Trophoblast cell (in vitro differentiated cells and primary cell): Measurements from ENCODE around the gene GRM4.

Experiments
- DNase-seq, 2 donors: peaks; one replicate each; pipeline ENCODE4 v3.0.0-alpha.2; 2016
- H2AFZ ChIP-seq: 2 replicates; pipeline ENCODE4 v1.6.1; 2013; ENCODE audit warnings: low read length, moderate library complexity, mild to moderate bottlenecking; ENCODE audit not compliant: insufficient read depth, poor library complexity
- H2AK5ac ChIP-seq: 2 replicates; pipeline ENCODE4 v1.6.1; 2013; ENCODE audit warnings: mild to moderate bottlenecking, low read length
- H2BK120ac ChIP-seq: 2 replicates; pipeline ENCODE4 v1.6.1; 2013; ENCODE audit warnings: low read length, mild to moderate bottlenecking, moderate library complexity; ENCODE audit not compliant: insufficient read depth, poor library complexity
- H2BK12ac ChIP-seq: 2 replicates; pipeline ENCODE4 v1.6.1; 2013; ENCODE audit warnings: mild to moderate bottlenecking, low read length, moderate library complexity
- H2BK5ac ChIP-seq: 2 replicates; pipeline ENCODE4 v1.6.1; 2013; ENCODE audit warnings: low read length, low read depth, moderate library complexity, mild to moderate bottlenecking; ENCODE audit not compliant: poor library complexity
- H3K14ac ChIP-seq: 2 replicates; pipeline ENCODE4 v1.6.1; 2013; ENCODE audit warnings: mild to moderate bottlenecking, low read length
- H3K18ac ChIP-seq: 2 replicates; pipeline ENCODE4 v1.6.1; 2013; ENCODE audit warnings: mild to moderate bottlenecking, low read length
- H3K23ac ChIP-seq: 2 replicates; pipeline ENCODE4 v1.6.1; 2013; ENCODE audit warnings: low read length
- H3K27ac ChIP-seq: 2 replicates; pipeline ENCODE4 v1.5.1; 2013; ENCODE audit warnings: low read depth, mild to moderate bottlenecking, inconsistent platforms, low read length, moderate library complexity
- H3K27me3 ChIP-seq: 2 replicates; pipeline ENCODE4 v1.6.1; 2013; ENCODE audit warnings: inconsistent platforms, mild to moderate bottlenecking, low read length, moderate library complexity; ENCODE audit not compliant: insufficient read depth
- H3K36me3 ChIP-seq, 2 experiments: 1 replicate in 1 of 2; 2 replicates in 1 of 2; pipeline ENCODE4 v1.6.1; 2013; ENCODE audit warnings: low read length in 2 of 2, mild to moderate bottlenecking in 2 of 2, moderate library complexity in 1 of 2; ENCODE audit not compliant: insufficient read depth in 2 of 2, control insufficient read depth in 1 of 2
- H3K4ac ChIP-seq: 2 replicates; pipeline ENCODE4 v1.6.1; 2013; ENCODE audit warnings: low read depth, mild to moderate bottlenecking, low read length, moderate library complexity
- H3K4me1 ChIP-seq, 2 experiments: 1 replicate in 1 of 2; 2 replicates in 1 of 2; pipeline ENCODE4 v1.6.1; 2013; ENCODE audit warnings: low read length in 2 of 2, mild to moderate bottlenecking in 2 of 2, moderate library complexity in 1 of 2; ENCODE audit not compliant: insufficient read depth in 2 of 2, control insufficient read depth in 1 of 2
- H3K4me2 ChIP-seq: 2 replicates; pipeline ENCODE4 v1.6.1; 2013; ENCODE audit warnings: inconsistent platforms, mild to moderate bottlenecking, low read length, moderate library complexity
- H3K4me3 ChIP-seq: 2 replicates; pipeline ENCODE4 v1.5.1; 2013; ENCODE audit warnings: mild to moderate bottlenecking, low read depth, low read length, inconsistent platforms
- H3K79me1 ChIP-seq: one replicate; pipeline ENCODE4 v1.6.1; 2013; ENCODE audit warnings: low read length
- H3K79me2 ChIP-seq: 2 replicates; pipeline ENCODE4 v1.6.1; 2013; ENCODE audit warnings: low read length, mild to moderate bottlenecking; ENCODE audit not compliant: control insufficient read depth, insufficient read depth, poor library complexity
- H3K9ac ChIP-seq: 2 replicates; pipeline ENCODE4 v1.6.1; 2013; ENCODE audit warnings: mild to moderate bottlenecking, low read length
- H3K9me3 ChIP-seq: 2 replicates; pipeline ENCODE4 v1.6.1; 2013; ENCODE audit warnings: low read depth, mild to moderate bottlenecking, control low read depth, inconsistent platforms, low read length; ENCODE audit not compliant: insufficient read depth
- H4K12ac ChIP-seq: 2 replicates; pipeline ENCODE4 v1.6.1; 2013; ENCODE audit warnings: low read depth, mild to moderate bottlenecking, low read length, moderate library complexity
- H4K8ac ChIP-seq: 2 replicates; pipeline ENCODE4 v1.6.1; 2013; ENCODE audit warnings: low read depth, mild to moderate bottlenecking, low read length, moderate library complexity
- H4K91ac ChIP-seq: one replicate; pipeline ENCODE4 v1.6.1; 2013; ENCODE audit warnings: low read depth, mild to moderate bottlenecking, low read length, moderate library complexity
- WGBS: extraction: QIAGEN DNeasy Blood & Tissue Kit; methylation state at CpG from one replicate; pipeline ENCODE4 v1.1.7; 2013; ENCODE audit warnings: missing lambda C conversion rate; ENCODE audit not compliant: insufficient read length, insufficient coverage; ENCODE audit errors: extremely low coverage; 5-methylcytosine and 5-hydroxymethylcytosine counted together

Gene GRM4

GRCh38 chr6:34051331-34051919 is 94.5 kb downstream of the GRM4 start:
- H3K36me3 ChIP-seq, result no peaks in the 10 kb centered on the region
- H3K23ac ChIP-seq, result no peak overlapping the region
- H3K9me3 ChIP-seq, result peaks cover 1% of the 10 kb centered on the region

GRCh38 chr6:34050691-34051090 is 95.2 kb downstream of the GRM4 start:
- H3K79me1 ChIP-seq, result no peaks in the 10 kb centered on the region
- H3K14ac ChIP-seq, result no peak overlapping the region
- H3K36me3 ChIP-seq, result no peaks in the 10 kb centered on the region
- H3K4me3 ChIP-seq, result no peak overlapping the region
- no peak overlapping the region for H2BK5ac ChIP-seq
- no peak overlapping the region for H4K8ac ChIP-seq
- no peak overlapping the region for H2AK5ac ChIP-seq
- H3K4ac ChIP-seq, result no peak overlapping the region
- no peaks in the 10 kb centered on the region for H3K79me2 ChIP-seq
- no peak overlapping the region for H3K9ac ChIP-seq
- H2BK12ac ChIP-seq, result no peak overlapping the region
- H4K12ac ChIP-seq, result no peak overlapping the region
- no peak for DNase-seq
- no peak overlapping the region for H2BK120ac ChIP-seq
- WGBS, result no CpG with 5 or more reads among the region's 5 CpGs
- no peaks in the 10 kb centered on the region for H3K27me3 ChIP-seq
- H3K23ac ChIP-seq, result no peak overlapping the region
- H2AFZ ChIP-seq, result no peak overlapping the region
- H3K27ac ChIP-seq, result no peak overlapping the region
- no peak overlapping the region for H3K4me2 ChIP-seq
- no peak overlapping the region for H4K91ac ChIP-seq
- no peaks in the 10 kb centered on the region for H3K4me1 ChIP-seq
- H3K9me3 ChIP-seq, result peaks cover 2% of the 10 kb centered on the region
- H3K18ac ChIP-seq, result no peak overlapping the region

More at GRCh38 chr6:34051331-34051919, 94.5 kb downstream of the GRM4 start:
- no peaks in the 10 kb centered on the region for H3K4me1 ChIP-seq
- H4K91ac ChIP-seq, result no peak overlapping the region
- no peak overlapping the region for H2BK5ac ChIP-seq
- H2AFZ ChIP-seq, result no peak overlapping the region
- H3K79me1 ChIP-seq, result no peaks in the 10 kb centered on the region
- H3K14ac ChIP-seq, result no peak overlapping the region
- no peaks in the 10 kb centered on the region for H3K27me3 ChIP-seq
- H4K8ac ChIP-seq, result no peak overlapping the region
- H3K79me2 ChIP-seq, result no peaks in the 10 kb centered on the region
- H3K4ac ChIP-seq, result no peak overlapping the region
- H2AK5ac ChIP-seq, result no peak overlapping the region
- H3K18ac ChIP-seq, result no peak overlapping the region
- no peak overlapping the region for H3K4me3 ChIP-seq
- no peak overlapping the region for H3K9ac ChIP-seq
- no peak overlapping the region for H3K4me2 ChIP-seq
- H4K12ac ChIP-seq, result no peak overlapping the region
- no CpG with 5 or more reads among the region's 8 CpGs for WGBS
- no peak overlapping the region for H3K27ac ChIP-seq
- no peak overlapping the region for H2BK12ac ChIP-seq
- DNase-seq, result no peak
- H2BK120ac ChIP-seq, result no peak overlapping the region

DNA sequence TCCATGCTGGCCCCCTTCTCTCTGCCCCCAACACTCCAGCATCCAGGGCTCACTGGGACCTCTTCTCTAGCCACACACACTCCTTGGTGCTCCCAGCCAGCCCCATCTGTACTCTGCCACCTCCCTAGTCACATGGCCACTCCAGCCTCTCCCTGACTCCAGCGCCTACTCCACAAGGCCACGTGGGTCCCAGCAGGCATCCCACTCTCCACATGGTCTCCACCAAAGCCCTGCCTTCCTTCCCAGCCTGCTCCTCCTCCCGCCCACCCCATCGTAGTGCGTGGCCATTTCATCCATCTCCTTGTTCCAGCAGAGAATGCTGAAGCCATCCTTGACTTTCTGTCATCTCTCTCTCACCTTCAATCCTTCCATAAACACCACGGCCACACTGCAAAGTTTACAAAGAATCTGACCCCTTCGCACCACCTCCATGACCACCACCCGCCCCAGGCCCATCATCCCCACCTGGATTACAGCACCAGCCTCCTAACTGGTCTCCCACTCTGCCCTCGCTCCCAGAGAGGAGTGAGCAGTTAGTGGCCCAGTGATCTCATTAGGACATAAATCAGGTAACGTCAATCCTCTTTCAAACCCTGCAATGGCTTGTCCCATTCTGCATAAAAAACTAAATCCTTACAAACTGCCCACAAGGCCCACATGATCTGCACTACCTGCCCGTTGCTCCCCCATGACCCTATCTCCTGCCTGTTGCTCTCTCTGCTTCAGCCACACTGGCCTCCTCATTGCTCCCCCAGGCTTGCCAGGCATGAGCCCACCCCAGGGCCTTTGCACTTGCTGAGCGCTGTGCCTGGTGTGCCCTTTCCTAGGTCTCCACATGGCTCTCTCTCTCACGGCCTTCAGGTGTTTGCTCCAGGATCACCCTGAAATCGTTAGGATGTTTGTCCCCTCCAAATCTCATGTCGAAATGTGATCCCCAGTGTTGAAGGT is 96.2 kb downstream of the GRM4 start:
- WGBS, result no CpG with 5 or more reads among the region's 15 CpGs
- H3K4me3 ChIP-seq, result no peak overlapping the region
- no peak overlapping the region for H3K27ac ChIP-seq
- H3K9me3 ChIP-seq, result peaks cover 4% of the 10 kb centered on the region
- H4K12ac ChIP-seq, result no peak overlapping the region
- H2BK12ac ChIP-seq, result no peak overlapping the region
- H3K14ac ChIP-seq, result no peak overlapping the region
- no peak overlapping the region for H3K4ac ChIP-seq
- H3K18ac ChIP-seq, result no peak overlapping the region
- no peak overlapping the region for H4K8ac ChIP-seq
- H3K36me3 ChIP-seq, result no peaks in the 10 kb centered on the region
- H3K79me2 ChIP-seq, result no peaks in the 10 kb centered on the region
- H4K91ac ChIP-seq, result no peak overlapping the region
- no peak overlapping the region for H3K23ac ChIP-seq
- H3K79me1 ChIP-seq, result no peaks in the 10 kb centered on the region
- no peak overlapping the region for H2BK5ac ChIP-seq
- no peak for DNase-seq
- no peak overlapping the region for H2AK5ac ChIP-seq
- H3K4me2 ChIP-seq, result no peak overlapping the region
- no peaks in the 10 kb centered on the region for H3K4me1 ChIP-seq
- H2AFZ ChIP-seq, result no peak overlapping the region
- H3K9ac ChIP-seq, result no peak overlapping the region
- H3K27me3 ChIP-seq, result no peaks in the 10 kb centered on the region
- no peak overlapping the region for H2BK120ac ChIP-seq

- Histone ChIP-seq H3K27me3 (no peaks in the 10 kb centered on the region), H2BK12ac (no peak overlapping the region), H3K4me2 (no peak overlapping the region), H3K4me1 (no peaks in the 10 kb centered on the region), H2BK120ac (no peak overlapping the region), H3K4ac (no peak overlapping the region), H3K79me1 (no peaks in the 10 kb centered on the region), H3K79me2 (no peaks in the 10 kb centered on the region), H2AK5ac (no peak overlapping the region), H3K36me3 (no peaks in the 10 kb centered on the region), H3K9ac (no peak overlapping the region), H3K14ac (no peak overlapping the region), H3K18ac (no peak overlapping the region), H2AFZ (no peak overlapping the region), H3K9me3 (peaks cover 4% of the 10 kb centered on the region), H4K91ac (no peak overlapping the region), H2BK5ac (no peak overlapping the region), H3K4me3 (no peak overlapping the region), H3K27ac (no peak overlapping the region), H4K8ac (no peak overlapping the region), H3K23ac (no peak overlapping the region), H4K12ac (no peak overlapping the region)
- no CpG with 5 or more reads among the region's 15 CpGs for WGBS
- DNase-seq, result no peak
Measured at GRCh38 chr6:34047913-34048867, 97.7 kb downstream of the GRM4 start.
